IMR-90 (cell line): ENCODE measurements around the gene OTUD6A. TPM values are rescaled to one million over a fixed set of nuclear protein-coding genes. Genes with fewer than 3 reads are reported as not detected.

Experiments used
- ATAC-seq: fragments of 200-7000 bp; cut with Tn5 transposase; 2 replicates; pipeline ENCODE4 v1.9.1; 2020; ENCODE audit warnings: low read depth, mild to moderate bottlenecking, moderate library complexity
- BruUV-seq: library from RNA; stranded (reverse); fragments of 400-500 nt; replicated peaks from 2 replicates; lab custom pipeline; 2021; lab: Mats Ljungman, UMichigan
- CTCF ChIA-PET: fragments of 300-600 bp; formaldehyde crosslinking; extraction: SDS; loops from one replicate; lab custom pipeline; 2021; ENCODE audit warnings: antibody characterized with exemption; lab: Yijun Ruan, JAX
- POLR2A ChIA-PET: fragments of 300-600 bp; sonication (Branson Sonifier 250); formaldehyde crosslinking; loops from one replicate; lab custom pipeline; 2022; ENCODE audit warnings: antibody characterized with exemption; ENCODE audit not compliant: unreplicated experiment; lab: Charles Lee
- DNase-seq: peaks from one replicate; pipeline ENCODE4 v3.0.0; 2013
- H2AFZ ChIP-seq: replicated peaks from 2 replicates; pipeline ENCODE3; 2013; ENCODE audit warnings: low read length, mild to moderate bottlenecking; ENCODE audit not compliant: poor library complexity
- H2AK5ac ChIP-seq: 2 replicates; pipeline ENCODE4 v1.6.1; 2013; ENCODE audit warnings: low read depth, low read length, inconsistent platforms
- H2AK9ac ChIP-seq: replicated peaks from 2 replicates; pipeline ENCODE3; 2013; ENCODE audit warnings: mild to moderate bottlenecking, low read depth, low read length, moderate library complexity; ENCODE audit not compliant: poor library complexity
- H2BK120ac ChIP-seq: 2 replicates; pipeline ENCODE4 v1.6.1; 2013; ENCODE audit warnings: low read depth, low read length, inconsistent platforms
- H2BK15ac ChIP-seq: 3 replicates; pipeline ENCODE4 v1.6.1; 2013; ENCODE audit warnings: low read depth, low read length, inconsistent platforms
- H2BK20ac ChIP-seq: 2 replicates; pipeline ENCODE4 v1.6.1; 2013; ENCODE audit warnings: low read depth, mild to moderate bottlenecking, inconsistent platforms, low read length, moderate library complexity
- H2BK5ac ChIP-seq: 2 replicates; pipeline ENCODE4 v1.6.1; 2013; ENCODE audit warnings: mild to moderate bottlenecking, low read depth, low read length, inconsistent platforms; ENCODE audit not compliant: poor library complexity, severe bottlenecking
- H3K14ac ChIP-seq: replicated peaks from 2 replicates; pipeline ENCODE4 v1.6.1; 2013; ENCODE audit warnings: low read depth, low read length, inconsistent platforms
- H3K18ac ChIP-seq: 2 replicates; pipeline ENCODE4 v1.6.1; 2013; ENCODE audit warnings: low read depth, low read length, control low read depth
- H3K23ac ChIP-seq: 2 replicates; pipeline ENCODE4 v1.6.1; 2013; ENCODE audit warnings: low read depth, low read length, inconsistent platforms
- H3K27ac ChIP-seq: 2 replicates; pipeline ENCODE4 v1.5.1; 2013; ENCODE audit warnings: mild to moderate bottlenecking, control low read depth, low read length; ENCODE audit not compliant: insufficient read depth
- H3K27me3 ChIP-seq: 2 replicates; pipeline ENCODE4 v1.6.1; 2013; ENCODE audit warnings: low read length; ENCODE audit not compliant: control insufficient read depth, insufficient read depth
- H3K36me3 ChIP-seq: 2 replicates; pipeline ENCODE4 v1.6.1; 2013; ENCODE audit warnings: low read length, mixed read lengths; ENCODE audit not compliant: control insufficient read depth, insufficient read depth
- H3K4ac ChIP-seq: 2 replicates; pipeline ENCODE4 v1.6.1; 2013; ENCODE audit warnings: low read depth, low read length, inconsistent platforms
- H3K4me1 ChIP-seq: 2 replicates; pipeline ENCODE4 v1.6.1; 2013; ENCODE audit warnings: low read length, mixed read lengths; ENCODE audit not compliant: control insufficient read depth, insufficient read depth
- H3K4me2 ChIP-seq: 2 replicates; pipeline ENCODE4 v1.6.1; 2013; ENCODE audit warnings: low read depth, mild to moderate bottlenecking, control low read depth, low read length, moderate library complexity
- H3K4me3 ChIP-seq: 2 replicates; pipeline ENCODE4 v1.5.1; 2013; ENCODE audit warnings: low read depth, mild to moderate bottlenecking, control low read depth, low read length, moderate library complexity; ENCODE audit not compliant: insufficient read depth
- H3K56ac ChIP-seq: 2 replicates; pipeline ENCODE4 v1.6.1; 2013; ENCODE audit warnings: low read length, inconsistent platforms; ENCODE audit not compliant: insufficient read depth; ENCODE audit errors: extremely low read depth
- H3K79me1 ChIP-seq, 2 experiments: 2 replicates each; pipeline ENCODE4 v1.6.1; 2013; ENCODE audit warnings: low read length in 2 of 2, inconsistent platforms in 1 of 2, low read depth in 1 of 2
- H3K9ac ChIP-seq: 2 replicates; pipeline ENCODE4 v1.6.1; 2013; ENCODE audit warnings: low read depth, low read length, control low read depth
- H3K9me1 ChIP-seq: 2 replicates; pipeline ENCODE4 v1.6.1; 2013; ENCODE audit warnings: low read length, inconsistent platforms; ENCODE audit not compliant: insufficient read depth
- H3K9me3 ChIP-seq: 2 replicates; pipeline ENCODE4 v1.6.1; 2013; ENCODE audit warnings: low read length; ENCODE audit not compliant: control insufficient read depth, insufficient read depth
- H4K20me1 ChIP-seq: 2 replicates; pipeline ENCODE4 v1.6.1; 2013; ENCODE audit warnings: low read length, inconsistent platforms; ENCODE audit not compliant: insufficient read depth
- H4K5ac ChIP-seq: 2 replicates; pipeline ENCODE4 v1.6.1; 2013; ENCODE audit warnings: mild to moderate bottlenecking, low read depth, low read length, control low read depth
- H4K8ac ChIP-seq, 2 experiments: 2 replicates each; pipeline ENCODE4 v1.6.1; 2013; ENCODE audit warnings: low read depth in 2 of 2, low read length in 2 of 2, control low read depth in 1 of 2, inconsistent platforms in 1 of 2
- H4K91ac ChIP-seq: 2 replicates; pipeline ENCODE4 v1.6.1; 2013; ENCODE audit warnings: low read depth, low read length, inconsistent platforms; ENCODE audit not compliant: insufficient read depth
- BHLHE40 ChIP-seq: fragments of 150-350 bp; IDR thresholded peaks from 2 replicates; pipeline ENCODE4 v1.6.1; 2016; ENCODE audit warnings: mild to moderate bottlenecking, low read depth, low read length
- CEBPB ChIP-seq: IDR thresholded peaks from 2 replicates; pipeline ENCODE4 v1.6.1; 2012; ENCODE audit warnings: low read depth, low read length, improper control_type of control experiment
- CHD1 ChIP-seq: IDR thresholded peaks from 2 replicates; pipeline ENCODE4 v1.6.1; 2012; ENCODE audit warnings: low read depth, low read length, improper control_type of control experiment
- MAFK ChIP-seq: IDR thresholded peaks from 2 replicates; pipeline ENCODE4 v1.6.1; 2012; ENCODE audit warnings: low read depth, low read length, improper control_type of control experiment
- MAZ ChIP-seq: IDR thresholded peaks from 2 replicates; pipeline ENCODE4 v1.6.1; 2012; ENCODE audit warnings: low read depth, mild to moderate bottlenecking, low read length, improper control_type of control experiment, moderate library complexity, borderline replicate concordance
- MXI1 ChIP-seq: IDR thresholded peaks from 2 replicates; pipeline ENCODE4 v1.6.1; 2012; ENCODE audit warnings: low read depth, mild to moderate bottlenecking, low read length, moderate library complexity, borderline replicate concordance
- NFE2L2 ChIP-seq: fragments of 150-350 bp; IDR thresholded peaks from 2 replicates; pipeline ENCODE4 v1.6.1; 2016; ENCODE audit warnings: low read depth, mild to moderate bottlenecking, low read length
- POLR2A ChIP-seq: IDR thresholded peaks from 2 replicates; pipeline ENCODE4 v1.6.1; 2012; ENCODE audit warnings: mild to moderate bottlenecking, low read depth, low read length
- RAD21 ChIP-seq: IDR thresholded peaks from 2 replicates; pipeline ENCODE4 v1.6.1; 2012; ENCODE audit warnings: low read length, improper control_type of control experiment
- RCOR1 ChIP-seq: IDR thresholded peaks from 2 replicates; pipeline ENCODE4 v1.6.1; 2012; ENCODE audit warnings: mild to moderate bottlenecking, low read length, improper control_type of control experiment; ENCODE audit not compliant: insufficient replicate concordance
- RFX5 ChIP-seq: IDR thresholded peaks from 2 replicates; pipeline ENCODE4 v1.8.0; 2012; ENCODE audit warnings: low read depth, mild to moderate bottlenecking, low read length, moderate library complexity
- SMC3 ChIP-seq: fragments of 150-350 bp; IDR thresholded peaks from 2 replicates; pipeline ENCODE4 v1.6.1; 2016; ENCODE audit warnings: low read depth, mild to moderate bottlenecking, antibody characterized with exemption, low read length, moderate library complexity
- WGBS, 2 experiments: methylation state at CpG; one replicate each; pipeline versions ENCODE4 v1.1.5 to v1.1.7; 2013; ENCODE audit warnings: missing lambda C conversion rate in 2 of 2; ENCODE audit not compliant: insufficient read length in 1 of 2; ENCODE audit errors: extremely low coverage in 2 of 2; 5-methylcytosine and 5-hydroxymethylcytosine counted together
- dilution Hi-C: fragments of 300-500 bp; cut with HindIII; formaldehyde crosslinking; loops from one replicate; pipeline ENCODE4 v1.14.3; 2018; ENCODE audit warnings: low sequenced_read_pairs; ENCODE audit not compliant: unreplicated experiment
- in situ Hi-C: fragments of 300-500 bp; cut with MboI; formaldehyde crosslinking; loops from 3 replicates; pipeline ENCODE4 v1.14.3; 2019; ENCODE audit warnings: low sequenced_read_pairs, inconsistent platforms, mixed read lengths
- intact Hi-C: fragments of 100-400 bp; cut with micrococcal nuclease; formaldehyde crosslinking; loops from 2 replicates; pipeline ENCODE4 v1.10.0; 2022
- polyA plus RNA-seq, 3 experiments: library from polyadenylated mRNA; depleted of rRNA; stranded (reverse); fragments of >200 nt; gene quantifications; 2 replicates each; pipeline ENCODE4 v1.2.3, GENCODE V29; 2012; ENCODE audit warnings: low replicate concordance in 1 of 3
- total RNA-seq: library from RNA; depleted of rRNA; stranded (reverse); fragments of >200 nt; gene quantifications from 2 replicates; pipeline ENCODE4 v1.2.3, GENCODE V29; 2012
- TF ChIP-seq, protein P1 (sequence below): conservative IDR thresholded peaks from 2 replicates; pipeline ENCODE4 v1.5.1; 2012; ENCODE audit warnings: mild to moderate bottlenecking, low read depth, low read length, improper control_type of control experiment
- TF ChIP-seq, protein P2 (sequence below): fragments of 150-350 bp; IDR thresholded peaks from 2 replicates; pipeline ENCODE4 v1.6.1; 2017; ENCODE audit warnings: mild to moderate bottlenecking, antibody characterized with exemption, low read length, low read depth
- TF ChIP-seq, protein P3 (sequence below): fragments of 150-350 bp; IDR thresholded peaks from 2 replicates; pipeline ENCODE4 v1.6.1; 2016; ENCODE audit warnings: low read depth, mild to moderate bottlenecking, low read length, moderate library complexity, borderline replicate concordance

OTUD6A gene
- total and polyA plus RNA-seq, 2 of the 4 experiments (the other 2 are of a cell fraction), result not detected

DNA sequence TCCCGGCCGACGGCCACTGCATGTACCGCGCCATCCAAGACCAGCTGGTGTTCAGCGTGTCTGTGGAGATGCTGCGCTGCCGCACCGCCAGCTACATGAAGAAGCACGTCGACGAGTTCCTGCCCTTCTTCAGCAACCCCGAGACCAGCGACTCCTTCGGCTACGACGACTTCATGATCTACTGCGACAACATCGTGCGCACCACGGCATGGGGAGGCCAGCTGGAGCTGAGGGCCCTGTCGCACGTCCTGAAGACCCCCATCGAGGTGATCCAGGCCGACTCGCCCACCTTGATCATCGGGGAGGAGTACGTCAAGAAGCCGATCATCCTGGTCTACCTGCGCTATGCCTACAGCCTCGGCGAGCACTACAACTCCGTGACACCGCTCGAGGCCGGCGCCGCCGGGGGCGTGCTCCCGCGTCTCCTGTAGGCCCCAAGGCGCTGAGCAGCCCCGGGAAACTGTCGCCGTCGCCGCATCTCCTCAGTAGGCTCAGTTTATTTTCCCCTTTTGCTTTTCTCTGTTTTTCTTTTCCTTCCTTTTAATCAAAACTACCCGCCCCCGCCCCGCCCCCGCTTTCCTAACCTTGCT lies 799 bp downstream of the OTUD6A start:
- dilution Hi-C loops (no loop called here), intact Hi-C loops (no loop called here), in situ Hi-C loops (no loop called here)
- Histone ChIP-seq H3K36me3 (no peaks in the 10 kb centered on the region), H2AK9ac (peak overlapping the region; percentile 44), H2BK120ac (no peak overlapping the region), H3K9ac (no peak overlapping the region), H3K27me3 (peaks cover 13% of the 10 kb centered on the region; the same call in 1 of the 2 replicates), H3K23ac (no peak overlapping the region), H2BK5ac (no peak overlapping the region), H3K56ac (no peak overlapping the region), H3K4me1 (no peaks in the 10 kb centered on the region), H3K4me2 (no peak overlapping the region), H3K4ac (no peak overlapping the region), H3K14ac (no peak overlapping the region), H4K20me1 (no peaks in the 10 kb centered on the region), H4K5ac (no peak overlapping the region), H3K18ac (no peak overlapping the region), H4K91ac (no peak overlapping the region), H3K4me3 (no peak overlapping the region), H3K27ac (no peak overlapping the region), H2BK15ac (no peak overlapping the region), H3K9me3 (peaks cover 9% of the 10 kb centered on the region; the same call in 1 of the 2 replicates), H2AFZ (peak overlapping the region; percentile 49), H4K8ac (no peak overlapping the region), H2AK5ac (no peak overlapping the region), H3K9me1 (no peaks in the 10 kb centered on the region), H2BK20ac (no peak overlapping the region), H3K79me1 (no peaks in the 10 kb centered on the region)
- DNase-seq, result no peak
- no peak for ATAC-seq
- POLR2A ChIA-PET, result no interaction called here
- BruUV-seq, result no TSS peak
- CTCF ChIA-PET, result no interaction called here
- TF ChIP-seq MAZ (no peak), POLR2A (no peak), RFX5 (no peak), SMC3 (no peak), NFE2L2 (no peak), RCOR1 (no peak), CHD1 (no peak), MXI1 (no peak), MAFK (no peak), BHLHE40 (no peak), CEBPB (no peak), RAD21 (no peak)
- TF ChIP-seq, protein P1, sequence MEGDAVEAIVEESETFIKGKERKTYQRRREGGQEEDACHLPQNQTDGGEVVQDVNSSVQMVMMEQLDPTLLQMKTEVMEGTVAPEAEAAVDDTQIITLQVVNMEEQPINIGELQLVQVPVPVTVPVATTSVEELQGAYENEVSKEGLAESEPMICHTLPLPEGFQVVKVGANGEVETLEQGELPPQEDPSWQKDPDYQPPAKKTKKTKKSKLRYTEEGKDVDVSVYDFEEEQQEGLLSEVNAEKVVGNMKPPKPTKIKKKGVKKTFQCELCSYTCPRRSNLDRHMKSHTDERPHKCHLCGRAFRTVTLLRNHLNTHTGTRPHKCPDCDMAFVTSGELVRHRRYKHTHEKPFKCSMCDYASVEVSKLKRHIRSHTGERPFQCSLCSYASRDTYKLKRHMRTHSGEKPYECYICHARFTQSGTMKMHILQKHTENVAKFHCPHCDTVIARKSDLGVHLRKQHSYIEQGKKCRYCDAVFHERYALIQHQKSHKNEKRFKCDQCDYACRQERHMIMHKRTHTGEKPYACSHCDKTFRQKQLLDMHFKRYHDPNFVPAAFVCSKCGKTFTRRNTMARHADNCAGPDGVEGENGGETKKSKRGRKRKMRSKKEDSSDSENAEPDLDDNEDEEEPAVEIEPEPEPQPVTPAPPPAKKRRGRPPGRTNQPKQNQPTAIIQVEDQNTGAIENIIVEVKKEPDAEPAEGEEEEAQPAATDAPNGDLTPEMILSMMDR, result no peak
- TF ChIP-seq, protein P2, sequence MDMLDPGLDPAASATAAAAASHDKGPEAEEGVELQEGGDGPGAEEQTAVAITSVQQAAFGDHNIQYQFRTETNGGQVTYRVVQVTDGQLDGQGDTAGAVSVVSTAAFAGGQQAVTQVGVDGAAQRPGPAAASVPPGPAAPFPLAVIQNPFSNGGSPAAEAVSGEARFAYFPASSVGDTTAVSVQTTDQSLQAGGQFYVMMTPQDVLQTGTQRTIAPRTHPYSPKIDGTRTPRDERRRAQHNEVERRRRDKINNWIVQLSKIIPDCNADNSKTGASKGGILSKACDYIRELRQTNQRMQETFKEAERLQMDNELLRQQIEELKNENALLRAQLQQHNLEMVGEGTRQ, result no peak
- TF ChIP-seq, protein P3, sequence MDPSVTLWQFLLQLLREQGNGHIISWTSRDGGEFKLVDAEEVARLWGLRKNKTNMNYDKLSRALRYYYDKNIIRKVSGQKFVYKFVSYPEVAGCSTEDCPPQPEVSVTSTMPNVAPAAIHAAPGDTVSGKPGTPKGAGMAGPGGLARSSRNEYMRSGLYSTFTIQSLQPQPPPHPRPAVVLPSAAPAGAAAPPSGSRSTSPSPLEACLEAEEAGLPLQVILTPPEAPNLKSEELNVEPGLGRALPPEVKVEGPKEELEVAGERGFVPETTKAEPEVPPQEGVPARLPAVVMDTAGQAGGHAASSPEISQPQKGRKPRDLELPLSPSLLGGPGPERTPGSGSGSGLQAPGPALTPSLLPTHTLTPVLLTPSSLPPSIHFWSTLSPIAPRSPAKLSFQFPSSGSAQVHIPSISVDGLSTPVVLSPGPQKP, result no peak
- WGBS, 2 experiments, result 85% methylated on average over 31 of the region's 52 CpGs; no CpG with 5 or more reads in 1 of the 2 experiments
